HG02763 (cell line): ENCODE data around the gene APOL1.
"Not testable (repeated sequence)": the region's sequence is repeated elsewhere in the genome, so short reads cannot be mapped to it uniquely, and the experiment has no call there.

Experiments used
- ATAC-seq: cut with Tn5 transposase; IDR thresholded peaks from one replicate; pipeline ENCODE4 v1.9.1; 2021; ENCODE audit warnings: mild to moderate bottlenecking, moderate library complexity; ENCODE audit not compliant: unreplicated experiment

Gene APOL1

DNA sequence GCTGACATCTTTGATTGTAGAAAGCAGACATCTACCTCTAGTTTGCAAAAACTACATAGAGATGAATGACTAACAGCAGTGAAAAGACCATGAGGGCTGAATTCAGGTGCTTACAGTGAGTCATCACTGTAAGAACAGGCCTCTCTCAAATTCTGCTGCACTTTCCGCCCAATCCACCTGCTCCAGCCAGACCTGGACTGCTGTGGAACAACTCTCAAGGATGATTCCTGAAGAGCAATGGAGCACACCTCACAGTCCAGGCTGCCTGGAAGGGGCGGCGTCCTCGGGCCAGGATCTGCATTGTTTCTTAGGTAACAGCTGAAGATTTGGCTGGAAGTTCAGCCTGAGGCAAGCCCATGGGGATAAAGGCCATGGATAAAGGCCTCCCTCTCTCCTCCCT lies 28.7 kb upstream of the APOL1 start:
- ATAC-seq = no peak

DNA sequence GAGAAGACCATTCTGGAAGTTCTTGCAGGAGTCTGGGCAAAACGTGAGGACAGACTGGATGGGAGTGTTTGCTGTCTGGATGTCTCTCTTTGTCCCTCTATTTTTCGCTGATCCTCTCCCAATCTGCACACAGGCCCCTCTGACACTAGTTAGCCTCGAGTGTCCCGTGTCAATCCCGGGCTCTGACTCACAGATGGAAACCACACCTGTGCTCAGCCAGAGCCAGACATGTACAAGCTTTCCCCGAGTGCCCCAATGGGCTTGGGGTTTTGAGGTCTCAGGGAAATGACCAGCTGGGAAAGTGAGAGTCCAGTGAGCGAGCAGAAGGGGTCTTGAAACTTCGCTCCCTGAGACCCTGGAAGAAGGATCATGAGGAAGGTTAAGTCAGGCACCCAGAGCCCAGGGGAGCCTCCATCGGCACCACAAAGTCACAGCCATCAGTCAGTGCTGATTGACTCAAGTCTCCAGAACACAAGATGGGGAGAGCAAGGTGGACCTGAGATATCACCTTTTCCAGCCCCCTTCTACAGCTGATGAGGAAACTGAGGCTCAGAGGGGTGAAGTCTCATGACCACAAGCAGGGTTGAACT lies 27.5 kb upstream of the APOL1 start:
- no peak for ATAC-seq

DNA sequence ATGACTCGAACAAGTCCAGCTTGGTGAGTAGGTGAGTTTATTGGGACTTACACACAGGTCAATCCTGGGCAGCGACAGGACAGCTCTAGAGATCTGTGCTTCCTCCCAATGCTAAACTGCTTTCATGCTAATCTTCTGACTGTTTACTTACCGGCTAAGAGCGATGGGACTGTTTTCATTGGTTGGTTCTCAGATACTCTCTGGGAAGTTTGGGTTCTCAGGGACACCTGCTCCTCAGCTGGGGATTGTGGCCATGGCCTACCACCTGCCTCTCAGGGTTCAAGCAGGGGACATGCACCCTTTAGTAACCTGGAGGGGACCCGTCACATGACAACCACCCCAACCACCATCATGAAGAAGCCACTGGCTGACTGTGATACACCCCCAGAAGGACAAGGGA lies 26.7 kb upstream of the APOL1 start:
- no peak for ATAC-seq

DNA sequence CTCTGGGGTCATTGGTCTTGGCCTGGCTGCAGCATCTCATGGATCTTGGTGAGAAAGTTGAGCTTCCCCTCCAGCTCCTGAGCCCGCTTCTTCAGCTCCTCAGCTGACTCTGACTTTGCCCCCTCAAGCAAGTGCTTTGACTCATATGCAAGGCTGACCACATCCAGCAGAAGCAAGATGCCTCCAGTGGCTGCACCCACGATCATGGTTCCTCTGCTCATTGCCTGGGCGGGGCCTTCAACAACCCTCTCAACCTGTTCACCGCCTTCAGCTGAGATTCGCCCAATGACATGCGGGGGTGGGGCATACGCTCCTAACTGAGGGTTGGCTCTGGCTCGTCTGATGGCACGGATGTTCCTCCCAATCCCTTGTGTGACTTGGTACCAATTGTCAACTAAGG lies 25.5 kb upstream of the APOL1 start:
- no peak for ATAC-seq

DNA sequence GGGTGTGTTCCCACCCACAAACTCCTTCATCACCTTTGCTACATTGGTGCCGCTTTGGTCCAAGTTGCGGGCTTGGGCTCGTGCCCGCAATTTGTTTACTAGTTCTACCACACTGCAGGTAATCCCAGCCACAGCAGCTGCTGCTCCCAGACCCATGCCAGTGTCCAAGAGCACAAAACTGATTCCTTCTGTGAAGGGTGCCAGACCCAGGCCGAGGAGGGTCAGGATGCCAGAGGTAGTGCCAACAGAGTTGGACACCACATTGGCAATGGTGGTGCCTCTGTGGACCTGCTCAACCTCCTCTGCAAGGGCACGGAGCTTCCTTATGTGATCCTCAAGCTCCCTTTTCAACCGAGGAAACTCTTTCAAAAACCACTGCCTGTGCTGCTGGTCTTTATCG lies 25.1 kb upstream of the APOL1 start:
- ATAC-seq = no peak

DNA sequence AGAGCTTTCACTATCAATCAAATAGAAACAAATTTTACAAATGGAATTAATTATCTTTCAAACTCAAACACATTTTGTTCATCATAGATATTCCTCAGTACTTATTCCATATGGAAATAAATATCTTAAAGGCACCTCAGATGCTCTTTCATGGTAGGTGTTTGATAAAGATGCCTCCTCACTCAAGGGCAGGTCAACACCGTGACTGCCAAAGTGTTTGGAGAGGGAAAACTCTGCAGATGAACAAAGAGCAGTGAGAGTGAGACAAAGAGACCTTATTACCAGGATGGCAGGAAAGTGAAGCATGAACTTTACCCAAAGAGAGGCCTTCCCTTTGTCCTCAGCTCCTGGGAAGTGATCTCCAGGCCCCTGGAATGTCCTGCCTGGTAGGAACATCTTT lies 24.6 kb upstream of the APOL1 start:
- ATAC-seq = not testable (repeated sequence)

DNA sequence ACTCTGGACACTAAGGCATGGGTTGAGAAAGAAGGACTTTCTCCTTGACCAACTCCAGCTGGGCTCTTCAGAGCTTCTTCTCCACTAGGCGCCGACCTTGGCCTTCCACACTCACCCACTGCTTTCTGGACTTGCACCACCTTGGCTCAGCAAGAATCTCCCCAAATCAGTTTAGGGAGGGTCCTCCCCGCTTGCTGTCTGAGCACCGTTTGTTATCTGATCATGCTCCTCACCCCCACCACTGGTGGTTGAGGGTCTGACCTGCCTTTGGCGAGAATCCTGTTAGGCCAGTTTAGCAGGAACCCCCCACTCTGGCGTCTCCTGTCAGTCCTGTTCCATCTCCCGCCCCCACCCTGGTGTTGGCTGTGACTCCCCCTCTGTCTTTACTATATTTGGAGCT lies 24.0 kb upstream of the APOL1 start:
- ATAC-seq = no peak

DNA sequence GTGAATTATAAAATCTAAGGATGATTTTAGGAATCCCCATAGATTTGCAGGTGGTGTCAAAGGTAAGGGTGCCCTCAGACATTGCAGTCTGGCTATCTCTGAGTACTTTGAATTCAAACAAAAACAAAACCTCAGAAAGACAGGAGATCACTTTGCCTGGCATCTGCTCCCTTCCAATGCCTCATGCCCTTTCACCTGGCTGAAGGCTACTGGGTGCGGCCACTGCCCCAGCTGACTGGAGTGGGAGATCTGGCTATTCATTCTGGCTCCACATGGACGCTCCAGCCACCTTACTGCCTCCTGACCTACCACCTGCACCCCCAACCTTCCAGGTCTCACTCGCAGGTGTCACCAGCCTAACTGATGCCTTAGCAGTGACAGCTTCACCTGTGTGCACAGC lies 23.3 kb upstream of the APOL1 start:
- ATAC-seq = not testable (repeated sequence)

DNA sequence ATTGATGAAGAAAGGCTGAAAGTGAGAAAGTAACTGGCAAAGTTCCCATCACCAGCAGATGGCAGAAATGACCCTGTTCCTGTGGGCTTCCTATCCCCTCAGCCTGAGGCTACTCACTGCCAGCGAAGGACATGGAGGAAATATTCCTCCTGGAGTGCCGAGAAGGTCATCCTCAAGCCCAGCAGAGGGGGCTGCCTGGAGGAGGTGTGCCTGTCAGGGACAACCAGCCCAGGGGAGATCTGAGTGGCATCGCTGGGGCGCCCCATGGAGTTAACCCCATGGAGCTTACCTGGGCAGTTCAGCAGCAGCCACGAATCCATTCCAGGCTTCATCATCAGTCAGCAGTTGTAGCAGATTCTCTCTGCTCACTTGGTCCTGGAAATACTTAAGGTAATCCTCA lies 21.9 kb upstream of the APOL1 start:
- not testable (repeated sequence) for ATAC-seq

DNA sequence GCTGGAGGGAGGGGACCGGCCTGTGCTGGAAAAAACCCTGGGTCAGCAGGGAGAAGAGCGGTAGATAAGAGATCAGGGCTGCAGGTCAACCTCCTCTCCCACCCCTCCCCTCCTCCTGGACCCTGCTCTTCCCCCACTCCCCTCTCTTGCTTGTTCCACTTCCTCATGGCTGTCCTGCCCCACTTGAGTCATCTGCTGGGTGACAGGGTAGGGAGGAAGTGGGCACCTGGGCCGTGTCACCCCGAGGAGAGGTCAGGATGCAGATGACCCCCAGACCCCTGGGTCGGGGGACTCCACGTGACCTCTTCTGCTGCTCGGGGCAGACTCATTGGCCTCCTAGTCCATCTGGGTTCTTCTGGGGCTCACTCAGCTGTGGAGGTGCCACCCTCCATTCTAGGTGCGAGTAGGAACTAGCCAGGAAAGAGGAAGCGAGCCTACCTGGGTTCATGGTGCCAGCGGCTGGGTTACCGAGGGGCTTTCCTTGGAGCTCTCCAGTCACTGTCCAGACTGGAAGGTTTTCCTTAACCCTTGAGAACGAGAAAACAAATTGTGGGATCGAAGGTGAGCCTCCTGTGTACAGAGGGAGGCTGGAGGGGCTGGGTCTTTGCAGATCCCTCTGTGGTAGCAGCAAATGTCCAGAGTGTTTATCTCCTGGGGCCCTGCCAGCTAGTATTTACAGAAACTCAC lies 20.1 kb upstream of the APOL1 start:
- no peak for ATAC-seq

DNA sequence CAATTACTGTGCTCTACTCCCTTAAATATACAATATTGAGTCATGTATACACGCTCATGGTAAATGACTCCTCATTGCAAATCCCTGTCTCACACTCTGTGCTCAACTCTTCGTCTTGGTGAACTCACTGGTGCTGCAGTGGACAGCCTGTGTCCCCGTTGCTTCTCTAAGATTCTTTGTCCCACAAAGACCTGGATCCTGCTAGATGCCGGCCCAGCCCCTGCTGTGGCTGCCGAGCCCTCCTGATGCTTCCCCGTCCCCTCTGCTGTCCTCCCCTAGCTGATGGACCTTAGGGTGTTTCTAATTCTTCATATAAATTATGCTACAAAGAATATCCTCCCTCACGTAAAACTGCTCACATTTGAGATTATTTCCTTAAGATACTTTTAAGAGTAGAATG lies 19.1 kb upstream of the APOL1 start:
- no peak for ATAC-seq

DNA sequence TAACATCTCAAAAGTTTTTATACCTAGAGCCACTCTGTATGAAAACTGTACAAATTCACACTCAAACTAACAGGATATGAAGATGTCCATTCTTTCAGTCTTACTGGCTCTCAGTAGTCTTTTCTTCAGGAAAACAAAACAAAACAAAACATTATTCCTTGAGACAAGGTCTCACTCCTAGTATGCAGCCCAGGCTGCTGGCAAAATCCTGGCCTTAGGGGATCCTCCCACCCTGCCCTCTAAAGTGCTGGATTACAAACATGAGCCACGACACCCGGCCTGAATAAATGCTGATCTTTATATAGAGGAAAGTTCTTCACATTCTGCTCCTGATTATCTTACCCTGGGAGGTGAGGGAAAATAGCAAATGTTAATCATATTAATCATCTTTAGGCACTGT lies 18.7 kb upstream of the APOL1 start:
- no peak for ATAC-seq

DNA sequence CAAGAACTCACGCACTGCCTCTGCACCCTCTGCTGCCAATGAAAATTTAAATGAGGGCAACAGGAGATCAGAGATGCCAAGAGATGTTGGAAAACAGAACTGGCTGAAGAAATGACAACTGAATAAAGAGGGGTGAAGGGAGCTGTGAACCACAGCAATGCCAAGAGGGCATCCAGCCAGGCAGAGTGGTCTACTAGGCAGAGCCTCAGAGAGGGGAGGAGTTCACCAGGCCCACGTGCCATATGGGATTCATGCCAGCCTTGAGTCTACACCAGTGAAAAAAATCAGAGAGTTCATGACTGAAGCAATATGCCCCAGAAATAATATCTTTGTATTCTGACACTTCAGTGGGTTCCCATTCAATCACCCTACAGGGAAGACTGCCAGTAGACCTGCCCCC lies 18.0 kb upstream of the APOL1 start:
- no peak for ATAC-seq

DNA sequence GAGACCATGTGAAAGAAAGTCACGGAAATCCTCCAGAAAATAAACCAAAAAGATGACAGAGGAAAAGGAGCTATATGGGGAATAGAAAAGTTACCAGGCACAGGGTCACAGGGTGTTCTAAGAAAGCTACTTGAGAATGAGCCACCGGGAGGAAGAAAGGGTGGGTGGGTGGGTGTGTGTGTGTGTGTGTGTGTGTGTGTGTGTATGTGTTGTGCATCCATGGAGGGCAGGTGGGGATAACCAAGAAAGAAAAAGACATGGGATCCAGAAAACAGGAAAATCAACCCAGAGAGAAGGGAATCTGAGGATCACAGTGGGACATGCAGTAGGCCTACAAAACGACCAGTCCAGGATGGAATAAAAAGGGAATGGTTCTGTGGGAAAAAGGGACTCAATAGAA lies 17.3 kb upstream of the APOL1 start:
- no peak for ATAC-seq

DNA sequence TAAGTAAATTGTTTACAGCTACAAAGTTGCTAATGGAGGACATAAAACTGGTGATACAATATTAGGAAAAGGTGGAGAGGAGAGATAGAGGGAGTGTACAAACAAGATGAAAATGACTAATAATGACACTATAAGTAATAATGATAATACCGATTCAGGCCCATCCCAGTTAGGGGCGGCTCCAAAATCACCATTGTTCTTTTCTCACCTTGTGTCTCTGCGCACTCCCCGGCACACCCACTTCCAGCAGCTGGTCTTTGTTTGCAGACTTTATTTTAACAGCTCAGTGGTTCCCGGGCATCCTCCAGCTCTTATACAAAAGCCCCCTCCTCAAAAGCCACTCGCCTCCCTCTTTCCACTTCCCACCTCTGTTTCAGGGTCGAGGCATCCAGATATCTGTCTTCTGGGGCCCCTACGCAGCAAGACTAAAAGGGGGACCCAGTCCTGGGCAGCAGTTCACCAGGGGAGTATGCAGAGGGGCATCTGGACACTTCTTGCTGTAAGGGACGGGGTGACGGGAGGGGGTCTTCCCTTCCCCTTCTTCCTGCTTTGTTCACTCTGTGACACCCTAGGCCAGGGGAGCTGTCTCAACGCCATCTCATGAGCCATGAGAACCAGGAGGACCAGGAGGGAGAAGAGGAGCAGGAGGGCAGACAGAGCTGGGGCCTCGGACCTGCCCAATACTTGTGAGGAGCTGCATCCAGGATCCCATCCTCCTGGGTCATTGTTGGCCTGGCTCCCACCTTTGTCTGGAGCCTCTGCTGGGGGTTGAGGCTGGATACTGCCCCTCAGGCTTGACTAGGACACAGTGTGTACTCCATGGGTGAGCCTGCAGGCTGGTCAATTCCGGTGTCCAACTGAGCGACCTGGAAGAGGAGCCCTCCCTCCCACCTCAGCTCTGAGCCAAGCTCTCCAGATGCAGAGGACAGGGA lies 16.3 kb upstream of the APOL1 start:
- ATAC-seq = no peak

DNA sequence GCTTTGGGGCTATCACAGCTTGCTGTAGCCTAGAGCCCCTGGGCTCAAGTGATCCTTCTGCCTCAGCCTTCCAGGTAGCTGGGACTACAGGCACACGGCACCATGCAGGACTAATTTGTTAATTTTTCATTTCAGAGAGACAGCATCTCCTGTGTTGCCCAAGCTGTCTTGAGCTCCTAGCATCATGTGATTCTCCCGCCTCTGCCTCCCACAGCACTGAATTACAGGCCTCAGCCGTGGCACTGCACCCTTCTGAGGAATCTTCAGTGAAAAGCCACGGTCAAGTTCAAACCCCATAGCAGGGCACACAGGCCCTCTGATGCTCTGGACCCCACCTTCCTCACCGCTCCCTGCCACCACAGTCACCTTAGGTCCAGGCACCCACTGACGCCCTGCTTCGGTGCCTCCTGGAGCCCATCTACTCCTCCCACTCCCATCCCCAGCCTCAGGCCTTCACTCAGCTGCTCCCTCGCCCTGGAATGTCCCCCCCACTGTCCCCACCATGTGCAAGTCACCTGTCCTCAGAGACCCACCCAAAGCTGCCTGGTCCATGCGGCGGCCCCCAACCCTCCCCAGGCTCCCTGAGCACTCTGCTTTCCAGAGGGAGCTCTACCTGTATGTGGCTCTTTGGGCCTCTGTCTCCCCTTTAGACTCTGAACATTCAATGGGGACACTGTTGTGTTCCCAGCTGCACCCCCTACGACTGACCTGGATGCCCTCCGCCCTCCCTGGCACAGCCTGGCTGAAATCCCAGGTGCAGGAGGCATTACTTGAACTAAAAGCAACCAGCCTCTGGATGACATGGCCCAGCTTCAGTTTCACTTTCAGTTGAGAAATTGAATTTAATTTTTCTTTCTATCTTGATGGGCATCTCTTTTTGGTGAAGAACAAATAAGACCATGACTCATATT lies 15.2 kb upstream of the APOL1 start:
- no peak for ATAC-seq

DNA sequence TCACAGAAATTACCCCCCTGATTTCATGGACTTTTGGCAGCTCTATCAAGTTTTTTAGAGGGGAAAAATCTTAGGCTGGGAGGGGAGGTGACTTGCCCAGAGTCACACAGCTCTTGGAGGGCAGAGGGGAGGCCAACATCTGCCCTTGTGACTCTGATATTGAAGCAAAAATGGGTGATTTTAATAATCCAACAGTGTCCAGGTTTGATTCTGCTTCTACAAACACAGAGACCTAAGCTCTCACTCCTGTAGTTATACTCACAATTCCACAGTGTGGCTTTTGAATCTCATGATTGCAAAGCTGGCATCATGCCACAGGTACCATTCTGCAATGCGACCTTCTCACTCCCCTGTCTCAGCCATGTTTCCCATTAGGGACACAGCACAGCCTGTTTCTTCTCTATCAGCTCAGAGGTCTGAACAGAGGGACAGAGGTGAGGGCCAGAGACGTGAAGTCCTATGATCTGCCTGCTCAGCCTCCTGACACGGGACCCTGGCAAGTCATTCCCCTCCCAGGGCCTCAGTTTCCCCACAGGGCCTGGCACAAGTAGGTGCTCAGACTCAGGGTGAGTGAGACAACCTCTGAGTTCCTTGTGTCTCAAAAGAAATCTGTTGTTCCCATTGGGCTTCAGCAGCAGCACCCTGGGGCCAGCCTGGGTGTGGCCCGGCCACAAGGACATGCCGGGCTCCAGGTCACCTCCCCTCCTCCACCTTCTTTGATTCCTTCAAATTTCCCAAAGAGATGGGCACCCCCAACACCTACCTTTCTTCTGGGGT lies 14.4 kb upstream of the APOL1 start:
- no peak for ATAC-seq

DNA sequence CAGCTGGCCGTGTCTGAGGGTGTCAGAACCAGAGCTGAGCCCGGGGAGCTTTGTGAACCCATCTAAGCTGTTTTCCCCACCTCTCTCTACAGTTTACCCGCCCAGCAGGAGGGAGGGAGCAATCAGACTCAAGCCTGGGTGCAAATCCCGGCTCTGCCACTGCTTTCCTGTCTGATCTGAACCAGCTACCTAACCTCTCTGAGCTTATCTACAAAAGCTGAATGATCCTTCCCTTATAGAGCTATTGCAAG lies 13.9 kb upstream of the APOL1 start:
- ATAC-seq = no peak

DNA sequence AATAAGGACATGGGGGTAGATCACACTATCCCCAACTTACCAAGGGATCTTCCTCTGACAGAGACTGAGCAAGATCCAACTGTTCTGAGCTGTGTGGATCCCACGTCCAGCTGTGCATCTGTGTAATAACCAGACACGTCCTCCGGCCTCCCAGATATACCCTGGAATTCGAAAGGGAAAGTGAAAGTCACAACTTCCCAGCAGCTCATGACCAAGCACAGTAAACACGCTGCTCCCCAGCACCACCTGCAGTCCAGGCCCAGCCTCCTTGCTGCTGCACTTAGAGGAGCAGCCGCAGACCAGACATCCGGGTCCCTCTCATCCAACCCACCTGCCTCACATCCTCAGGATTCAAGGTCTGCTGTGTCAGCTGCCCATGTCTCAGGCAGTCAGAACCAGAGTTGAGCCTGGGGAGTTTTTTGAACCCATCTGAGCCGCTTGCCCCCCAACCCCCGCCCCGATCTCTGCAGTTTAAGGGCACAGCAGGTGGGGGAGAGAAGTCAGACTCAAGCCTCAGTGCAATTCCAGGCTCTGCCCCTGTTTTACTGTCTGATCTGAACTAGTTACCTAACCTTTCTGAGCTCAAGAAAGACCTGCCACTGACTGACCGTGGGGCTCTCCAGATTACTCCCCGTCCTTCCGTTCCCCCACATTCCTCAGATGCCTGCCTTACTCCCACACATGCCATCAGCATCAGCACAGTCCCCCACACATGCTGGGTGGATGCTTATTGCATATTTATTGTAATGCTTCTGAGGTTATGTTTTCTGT lies 13.3 kb upstream of the APOL1 start, which contains the start of gene APOL2:
Gene APOL2, minus strand, starts transcription at position 127 of the 771 bp plus-strand sequence. CDS start 6,365 bp downstream, outside the sequence.
- peak; percentile 92 for ATAC-seq

DNA sequence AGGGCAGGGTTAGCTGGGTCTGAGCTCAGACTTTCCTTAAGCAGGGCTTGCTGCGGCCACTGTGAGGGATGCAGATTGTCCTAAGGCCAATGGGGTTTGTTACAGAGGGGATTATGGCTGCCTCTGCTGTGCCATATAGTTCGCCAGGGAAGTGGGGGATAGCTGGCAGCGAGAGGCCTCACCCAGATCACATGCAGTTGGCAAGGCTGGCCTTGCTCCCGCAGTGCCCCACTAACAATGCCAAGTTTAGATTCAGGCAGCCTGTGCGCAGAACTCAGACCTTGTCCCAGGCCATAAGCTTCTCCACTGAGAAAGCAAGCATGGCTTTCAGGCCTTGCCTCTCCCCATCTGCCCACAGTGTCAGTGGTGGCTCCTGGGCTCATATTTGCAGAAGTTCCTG lies 8.9 kb upstream of the APOL1 start:
- ATAC-seq = no peak
